ENCODE results near the gene KCNJ5. TPM values are rescaled to one million over a fixed set of nuclear protein-coding genes. Genes with fewer than 3 reads are reported as not detected.

Gene KCNJ5
- total RNA-seq, 1 experiment from 2014 or later = 0.11 TPM

GRCh38 chr11:128908391-128909246, 17.5 kb downstream of the KCNJ5 start:
- Histone ChIP-seq H3K79me1 (ENCODE audit: insufficient read depth, low read depth, low read length, poor library complexity, severe bottlenecking) (no peaks in the 10 kb centered on the region), H3K18ac (ENCODE audit: insufficient read length, low read depth, low read length) (no peak overlapping the region), H4K8ac (replicated peaks; ENCODE audit: insufficient read length, low read depth, low read length) (no peak overlapping the region), H4K5ac (ENCODE audit: insufficient read length, low read depth, low read length) (no peak overlapping the region), H3T11ph (ENCODE audit: low read length) (no peak overlapping the region), H3K27ac (ENCODE audit: insufficient read length, low read depth, low read length) (no peak overlapping the region), H2BK12ac (ENCODE audit: insufficient read length, low read depth, low read length) (no peak overlapping the region), H3K79me2 (ENCODE audit: insufficient read depth, low read length) (no peaks in the 10 kb centered on the region), H3K27me3 (ENCODE audit: insufficient read depth, low read length) (peaks cover 25% of the 10 kb centered on the region), H3K9me3 (ENCODE audit: control insufficient read depth, low read depth, low read length) (no peaks in the 10 kb centered on the region), H2BK15ac (ENCODE audit: low read depth, low read length) (no peak overlapping the region), H3K14ac (ENCODE audit: insufficient read depth, low read length) (no peak overlapping the region), H3K4ac (ENCODE audit: low read depth, low read length) (no peak overlapping the region), H4K20me1 (ENCODE audit: control insufficient read depth, insufficient read depth, insufficient read length) (no peaks in the 10 kb centered on the region), H2BK20ac (ENCODE audit: low read depth, low read length, poor library complexity, severe bottlenecking) (no peak overlapping the region), H3K23ac (ENCODE audit: insufficient read length, low read depth, low read length) (no peak overlapping the region), H3K9ac (ENCODE audit: extremely low read depth, insufficient read length, low read length) (no peak overlapping the region), H3K4me2 (ENCODE audit: insufficient read depth, insufficient read length, low read length) (no peak overlapping the region), H3K4me1 (ENCODE audit: insufficient read depth, low read length) (0 out of 2 replicates have a peak, but pooled peaks cover 2% of the 10 kb centered on the region), H2AK5ac (ENCODE audit: insufficient read length, low read length) (no peak overlapping the region), H2BK5ac (ENCODE audit: insufficient read length, low read length) (no peak overlapping the region), H2BK120ac (ENCODE audit: low read depth, low read length, poor library complexity, severe bottlenecking) (no peak overlapping the region), H2AFZ (ENCODE audit: low read length) (no peak overlapping the region), H4K91ac (ENCODE audit: insufficient read length, low read depth, low read length) (no peak overlapping the region), H3K56ac (ENCODE audit: insufficient read length, low read depth, low read length) (no peak overlapping the region), H3K23me2 (ENCODE audit: insufficient read length, low read depth, low read length, poor library complexity, severe bottlenecking) (peaks cover 8% of the 10 kb centered on the region)
- WGBS (ENCODE audit: extremely low coverage, insufficient read length, low lambda C conversion rate) = no CpG with 5 or more reads among the region's 12 CpGs
- no peak for DNase-seq
- H3K27ac Mint-ChIP-seq = no peak overlapping the region
- peaks cover 89% of the 10 kb centered on the region for H3K27me3 Mint-ChIP-seq (ENCODE audit: low read depth)
- H3K4me3 Mint-ChIP-seq = no peak overlapping the region
- H3K36me3 Mint-ChIP-seq (ENCODE audit: insufficient read depth in 1 of 3, low read depth in 3 of 3) = 0 out of 7 replicates have a peak, but pooled peaks cover 0 to 4% (median 0%) of the 10 kb centered on the region in 3 experiments
- TF ChIP-seq CTCF (conservative IDR thresholded peaks at IDR 0.05) = no peak
- H3K9me3 Mint-ChIP-seq = peaks cover 2 to 3% of the 10 kb centered on the region in 2 experiments; a peak in 4 of 5 replicates
- H3K4me1 Mint-ChIP-seq = peaks cover 13 to 15% of the 10 kb centered on the region in 2 experiments

Data from H9 (cell line).